Stimulated activated CD4-positive, alpha-beta T cell treated with anti-CD3 and anti-CD28 coated beads, Interleukin-2, amount 100 ng/mL, for 4 hours (primary cell): ENCODE measurements around the gene PKHD1.

Experiments used
- DNase-seq: peaks from one replicate; pipeline ENCODE4 v3.0.0-alpha.2; 2020; ENCODE audit warnings: low read depth

The PKHD1 gene

GRCh38 chr6:52042141-52042885 lies 45.1 kb downstream of the PKHD1 start:
- no peak for DNase-seq

- no peak for DNase-seq
Observed at GRCh38 chr6:52041134-52041533, 46.3 kb downstream of the PKHD1 start.

GRCh38 chr6:52027699-52028098 lies 59.7 kb downstream of the PKHD1 start:
- DNase-seq: no peak

- DNase-seq: no peak
Observed at GRCh38 chr6:52024451-52025068, 62.9 kb downstream of the PKHD1 start.

- no peak for DNase-seq
Observed at GRCh38 chr6:52022675-52023074, 64.7 kb downstream of the PKHD1 start.

GRCh38 chr6:52020945-52021570 lies 66.4 kb downstream of the PKHD1 start:
- DNase-seq: no peak

GRCh38 chr6:52019881-52020280 lies 67.5 kb downstream of the PKHD1 start:
- no peak for DNase-seq

GRCh38 chr6:52019092-52019491 lies 68.3 kb downstream of the PKHD1 start:
- DNase-seq: no peak

GRCh38 chr6:52016915-52017748 lies 70.3 kb downstream of the PKHD1 start:
- DNase-seq: no peak

GRCh38 chr6:52015953-52016352 lies 71.5 kb downstream of the PKHD1 start:
- DNase-seq: no peak

- DNase-seq: no peak
Observed at GRCh38 chr6:52014391-52014790, 73.0 kb downstream of the PKHD1 start.

GRCh38 chr6:52013035-52013434 lies 74.4 kb downstream of the PKHD1 start:
- DNase-seq: no peak

- DNase-seq: no peak
Observed at GRCh38 chr6:52012582-52012981, 74.8 kb downstream of the PKHD1 start.

- no peak for DNase-seq
Observed at GRCh38 chr6:52010806-52011205, 76.6 kb downstream of the PKHD1 start.

- DNase-seq: no peak
Observed at GRCh38 chr6:52010145-52010544, 77.3 kb downstream of the PKHD1 start.

GRCh38 chr6:52009466-52010140 lies 77.8 kb downstream of the PKHD1 start:
- no peak for DNase-seq

- no peak for DNase-seq
Observed at GRCh38 chr6:52000064-52000463, 87.3 kb downstream of the PKHD1 start.

GRCh38 chr6:51996296-51996947 lies 91.0 kb downstream of the PKHD1 start:
- no peak for DNase-seq

GRCh38 chr6:51995214-51995755 lies 92.1 kb downstream of the PKHD1 start:
- DNase-seq: no peak

GRCh38 chr6:51992876-51993275 lies 94.5 kb downstream of the PKHD1 start:
- DNase-seq: no peak

GRCh38 chr6:51989789-51990188 lies 97.6 kb downstream of the PKHD1 start:
- no peak for DNase-seq
